Ishikawa (cell line): Measurements from ENCODE around the gene RGL2.

ENCODE experiments used
- EP300 ChIP-seq: IDR thresholded peaks from 2 replicates; pipeline ENCODE4 v1.6.1; 2012; ENCODE audit warnings: borderline replicate concordance
- TAF1 ChIP-seq: IDR thresholded peaks from 2 replicates; pipeline ENCODE4 v1.6.1; 2012; ENCODE audit warnings: low read depth, mild to moderate bottlenecking

- TF ChIP-seq TAF1 (no peak), EP300 (no peak)
These were observed 32.0 kb upstream of the RGL2 start for GRCh38 chr6:33330736-33331135.
